GM11168 (cell line): ENCODE results near the gene ATXN1.

Experiments
- in situ Hi-C: fragments of 300-500 bp; cut with MboI; formaldehyde crosslinking; loops from one replicate; pipeline ENCODE4 v1.12.0; 2022; ENCODE audit warnings: low sequenced_read_pairs; ENCODE audit not compliant: unreplicated experiment

ATXN1 gene

DNA sequence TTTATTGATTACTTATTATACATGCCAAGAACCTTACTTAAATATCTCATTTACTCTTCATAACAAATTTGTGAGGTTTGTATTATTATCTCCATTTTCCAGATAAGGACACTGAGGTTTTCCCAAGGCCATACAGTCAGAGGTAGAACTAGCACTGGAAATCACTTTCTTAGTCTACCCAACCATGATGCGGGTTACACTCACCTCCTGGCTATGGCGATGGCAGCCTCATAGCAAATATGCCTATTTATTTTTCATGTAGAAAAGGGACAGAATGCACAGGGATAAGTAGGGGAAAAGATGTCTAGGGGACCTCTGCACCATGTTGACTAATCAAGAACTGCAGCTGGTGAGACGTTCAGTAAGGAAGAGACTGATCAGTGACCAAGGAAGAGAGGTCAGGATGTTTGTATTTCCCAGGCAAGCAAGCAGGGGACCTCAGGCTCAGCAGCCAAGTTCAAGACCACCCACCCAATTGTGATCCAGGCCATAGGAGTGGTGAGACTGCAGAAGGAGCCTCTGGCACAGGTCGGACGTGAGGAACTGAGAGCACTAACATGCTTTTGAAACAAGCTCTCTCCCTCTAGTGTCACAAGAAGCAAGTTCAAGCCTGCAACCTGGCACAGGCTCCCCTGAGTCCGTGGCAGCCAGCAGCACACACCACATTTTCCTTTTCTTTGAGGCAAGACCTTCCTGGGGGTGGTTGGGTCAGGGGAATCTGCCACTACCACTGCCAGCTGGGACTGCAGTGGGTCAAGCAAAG, 425.0 kb downstream of the ATXN1 start:
- in situ Hi-C loops: loop anchor here (10.0 kb wide), 2 partner anchors 139 to 429 kb away; partner anchors contain the start of gene ATXN1

DNA sequence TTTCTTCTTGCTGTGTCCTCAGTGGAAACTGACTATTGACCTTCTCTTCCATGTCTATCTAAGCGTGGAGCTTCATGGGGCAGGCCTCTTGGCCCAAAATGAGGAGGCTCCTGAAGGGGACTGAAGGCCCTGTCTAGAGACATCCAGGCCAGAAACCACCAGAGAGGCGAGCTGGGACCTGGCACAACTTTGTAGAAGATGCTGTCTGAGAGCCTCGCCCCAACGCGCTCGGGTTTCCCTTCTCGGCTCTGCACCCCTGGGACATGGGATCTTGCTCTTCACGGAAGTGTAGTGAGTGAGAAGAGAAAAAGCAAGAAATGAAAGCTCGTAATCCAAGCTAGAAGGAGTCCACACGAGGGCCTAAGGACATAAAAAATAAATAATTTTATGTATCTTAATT, 426.1 kb downstream of the ATXN1 start:
- in situ Hi-C loops: loop anchor here (10.0 kb wide), 2 partner anchors 140 to 430 kb away; partner anchors contain the start of gene ATXN1

DNA sequence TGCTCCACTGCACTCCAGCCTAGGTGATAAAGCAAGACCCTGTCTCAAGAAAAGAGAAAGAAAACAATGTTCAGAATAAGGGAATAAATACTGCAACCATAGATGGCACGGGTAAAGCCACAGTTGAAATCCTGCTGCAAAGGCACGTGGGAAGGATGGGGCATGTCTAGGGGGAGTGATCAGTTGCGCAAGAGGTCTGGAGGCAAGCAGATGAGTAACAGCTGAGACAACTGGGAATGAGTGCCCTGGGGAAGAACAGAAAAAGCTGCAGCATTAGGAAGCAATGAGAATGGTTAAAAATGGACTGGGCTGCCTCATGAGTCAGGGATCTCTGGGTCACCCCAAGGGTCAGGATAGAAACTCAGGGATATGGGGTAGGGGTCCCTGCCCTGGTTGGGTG, 426.6 kb downstream of the ATXN1 start:
- in situ Hi-C loops: loop anchor here (10.0 kb wide), 2 partner anchors 140 to 430 kb away; partner anchors contain the start of gene ATXN1

DNA sequence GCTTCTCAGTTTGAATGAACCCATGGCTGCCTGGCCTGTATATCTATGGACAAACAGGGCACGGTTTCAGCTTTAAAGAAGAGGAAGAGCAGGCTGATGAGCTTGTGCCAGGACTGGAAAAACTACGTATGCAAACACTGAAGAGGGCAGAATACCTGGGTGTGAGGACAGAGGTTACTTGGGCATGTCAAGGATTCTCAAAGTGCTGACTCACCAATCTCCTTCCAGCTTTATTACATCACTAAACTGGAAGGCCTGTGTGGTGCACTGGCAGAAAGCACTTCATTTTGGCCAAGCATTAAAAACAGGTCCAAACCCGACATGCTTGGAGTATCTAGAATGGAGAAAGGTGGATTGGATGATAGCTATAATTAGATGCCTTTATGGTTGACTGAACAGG, 427.7 kb downstream of the ATXN1 start:
- in situ Hi-C loops: loop anchor here (10.0 kb wide), 2 partner anchors 141 to 431 kb away; partner anchors contain the start of gene ATXN1

DNA sequence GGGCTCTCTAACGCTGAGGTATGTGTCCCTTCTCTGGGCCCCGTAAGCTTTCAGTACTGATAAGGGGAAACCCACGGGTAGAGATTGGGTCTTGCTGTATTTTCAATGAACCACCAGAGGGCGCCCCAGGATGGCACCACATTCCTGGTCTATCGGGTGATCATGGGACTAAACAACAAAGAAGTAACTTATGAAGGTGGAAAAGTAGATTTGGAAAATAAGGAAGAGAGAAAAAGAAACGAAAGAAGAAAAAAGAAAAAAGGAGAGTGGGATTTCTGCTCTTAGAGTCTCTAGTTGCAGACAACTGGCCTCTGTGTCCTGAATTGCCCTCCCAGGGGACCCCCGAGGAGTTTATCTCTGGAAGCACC, 429.1 kb downstream of the ATXN1 start:
- in situ Hi-C loops: loop anchor here (10.0 kb wide), 2 partner anchors 143 to 433 kb away; partner anchors contain the start of gene ATXN1

DNA sequence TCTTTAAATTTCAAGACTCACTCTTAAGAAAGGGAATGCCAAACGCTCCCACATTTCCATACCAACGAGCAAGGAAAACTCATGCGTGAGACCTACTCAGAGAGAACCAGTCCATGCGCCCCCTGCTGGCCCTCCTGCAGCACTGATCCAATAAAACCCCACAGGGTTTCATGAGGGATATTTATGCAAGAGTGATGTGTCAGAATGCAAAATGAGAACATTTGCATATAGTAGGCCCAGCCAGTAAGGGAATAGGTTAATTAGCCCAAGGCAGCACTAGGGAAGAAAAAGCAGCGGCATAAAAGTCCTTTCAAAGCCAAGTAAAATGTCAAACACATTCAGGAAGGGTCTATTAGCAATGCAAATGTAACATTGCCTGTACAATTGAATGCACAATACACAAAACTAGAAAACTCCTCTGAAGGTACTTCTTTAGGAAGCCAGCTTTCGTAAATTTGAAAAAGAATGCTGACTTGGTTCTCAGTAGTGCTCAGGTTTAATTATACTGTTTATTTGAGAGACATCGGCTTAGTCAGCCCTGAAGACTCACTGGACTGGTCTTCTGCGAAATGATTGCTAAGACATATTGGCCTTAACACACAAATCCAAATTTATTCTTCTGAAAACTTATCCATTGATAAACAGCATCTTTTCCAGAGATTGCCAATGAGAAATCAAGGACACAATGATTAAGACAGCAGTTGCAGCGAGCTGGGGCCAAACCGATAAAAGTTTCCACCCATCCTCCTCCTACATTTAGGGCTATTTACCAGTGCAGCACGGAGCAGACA, 429.7 kb downstream of the ATXN1 start:
- in situ Hi-C loops: loop anchor here (10.0 kb wide), 2 partner anchors 143 to 433 kb away; partner anchors contain the start of gene ATXN1

DNA sequence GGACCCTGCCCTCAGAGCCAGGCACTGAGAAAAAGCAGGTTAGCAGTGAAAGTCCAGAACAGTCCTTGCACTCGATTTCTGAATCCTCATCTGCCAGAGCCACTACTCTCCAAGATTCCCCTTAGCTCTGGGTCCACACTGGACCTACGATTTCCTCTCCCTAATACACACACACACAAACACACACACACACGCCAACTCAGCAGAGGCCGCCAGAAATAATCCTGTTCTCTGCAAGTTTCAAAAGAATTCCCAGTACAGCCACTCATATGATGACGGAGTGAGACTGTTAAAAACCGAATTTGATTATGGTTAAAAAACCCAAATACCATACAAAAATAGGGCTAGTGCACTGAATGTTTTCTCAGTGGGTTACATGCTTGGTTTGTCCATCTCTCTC, 432.0 kb downstream of the ATXN1 start:
- in situ Hi-C loops: no loop called here

DNA sequence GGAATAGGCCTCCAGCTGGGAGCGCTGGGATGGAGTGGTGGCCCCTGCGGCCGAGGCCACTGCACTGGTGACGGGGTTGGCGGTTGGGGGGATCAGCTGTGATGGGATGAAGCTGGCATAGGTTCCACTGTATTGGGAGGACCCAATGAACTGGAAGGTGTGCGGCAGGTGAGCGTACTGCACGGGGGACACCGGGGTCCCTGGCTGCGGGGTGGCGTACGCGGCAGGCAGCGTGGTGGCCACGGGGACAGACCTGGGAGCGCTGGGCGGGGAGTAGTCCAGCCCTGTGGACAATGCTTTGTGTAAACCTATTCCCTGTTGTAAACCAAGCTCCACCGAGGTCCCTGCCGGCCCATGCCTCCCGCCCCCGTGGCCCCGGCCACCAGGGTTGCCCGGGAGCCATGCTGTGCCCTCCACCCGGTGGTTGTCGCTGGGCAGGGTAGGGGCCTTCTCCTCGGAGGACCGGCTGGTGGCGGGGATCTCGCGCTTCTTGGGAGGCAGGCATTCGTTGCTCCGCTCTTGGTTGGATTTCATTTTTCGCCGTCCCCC, 433.4 kb downstream of the ATXN1 start:
- in situ Hi-C loops: no loop called here

DNA sequence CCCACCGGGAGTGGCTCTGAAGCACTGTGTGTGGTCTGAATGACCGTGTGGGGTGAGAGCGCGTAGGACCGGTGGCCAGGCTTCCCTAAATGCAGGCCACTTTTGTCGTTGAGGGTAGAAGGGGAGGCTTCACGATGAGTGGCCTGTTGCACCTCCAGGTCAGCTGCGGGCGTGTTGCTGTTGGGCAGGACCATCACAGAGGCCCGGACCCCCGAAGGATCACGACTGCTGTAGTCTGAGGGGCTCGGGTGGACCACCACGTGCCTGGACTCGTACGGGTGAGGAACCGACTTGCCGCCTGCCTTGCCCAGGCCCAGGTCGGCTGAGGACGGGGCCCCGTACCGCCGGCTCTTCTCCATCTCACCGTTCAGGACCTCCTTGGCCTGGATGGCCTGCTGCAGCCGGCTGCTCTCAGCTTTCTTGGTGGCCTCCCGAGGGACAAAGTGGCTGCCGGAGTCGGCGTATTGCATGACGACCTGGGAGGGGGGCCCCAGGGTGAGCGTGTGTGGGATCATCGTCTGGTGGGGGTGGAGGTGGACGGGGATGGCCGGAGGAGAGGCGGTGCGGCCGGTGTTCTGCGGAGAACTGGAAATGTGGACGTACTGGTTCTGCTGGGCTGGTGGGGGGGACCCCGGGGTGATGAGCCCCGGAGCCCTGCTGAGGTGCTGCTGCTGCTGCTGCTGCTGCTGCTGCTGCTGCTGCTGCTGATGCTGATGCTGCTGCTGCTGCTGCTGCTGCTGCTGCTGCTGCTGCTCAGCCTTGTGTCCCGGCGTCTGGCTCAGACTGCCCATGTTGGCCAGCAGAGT, 434.1 kb downstream of the ATXN1 start:
- in situ Hi-C loops: no loop called here

DNA sequence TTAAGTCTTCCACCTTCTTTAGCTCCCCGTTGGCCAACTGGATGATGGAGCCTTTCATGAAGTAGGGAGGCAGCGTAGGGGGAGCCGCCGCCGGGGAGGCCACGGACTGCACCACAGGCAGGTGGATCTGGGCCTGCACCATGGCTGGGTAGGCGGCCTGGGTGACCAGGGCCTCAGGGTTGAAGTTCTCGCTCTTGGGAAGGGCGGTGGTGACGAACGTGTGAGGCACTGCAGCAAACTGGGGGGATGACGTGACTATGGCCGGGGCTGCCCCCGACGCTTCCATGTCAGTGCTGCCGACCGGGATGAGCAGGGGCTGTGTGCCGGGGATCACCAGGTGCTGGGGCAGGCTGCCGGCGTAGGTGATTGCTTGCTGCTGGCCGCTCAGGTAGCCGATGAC, 434.7 kb downstream of the ATXN1 start:
- in situ Hi-C loops: no loop called here

DNA sequence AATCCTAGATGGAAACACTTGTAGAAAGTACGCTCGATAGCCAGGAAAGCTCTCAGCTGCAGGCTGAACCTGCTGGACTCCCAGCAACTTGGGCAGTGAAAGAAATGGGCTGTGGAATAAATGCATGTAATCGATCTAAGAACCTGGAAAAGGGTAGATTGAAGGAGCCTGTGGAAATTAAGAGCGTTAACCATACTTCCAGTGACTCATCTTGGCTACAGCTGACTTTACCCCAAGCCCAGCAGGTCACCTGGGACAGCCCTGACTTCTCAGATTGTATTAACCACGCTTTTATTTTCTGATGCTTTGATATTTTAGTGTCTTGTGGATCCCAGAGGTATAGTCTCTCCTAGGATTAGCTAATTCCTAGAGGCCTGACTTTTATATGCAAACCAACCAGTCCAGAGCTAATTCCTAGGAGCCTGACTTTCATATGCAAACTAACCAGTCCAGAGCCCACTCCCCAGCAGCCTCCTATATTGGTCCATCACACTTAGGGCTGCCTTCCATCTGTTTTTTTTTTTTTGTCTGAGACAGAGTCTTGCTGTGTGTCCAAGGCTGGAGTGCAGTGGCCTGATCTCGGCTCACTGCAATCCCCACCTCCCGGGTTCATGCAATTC, 436.5 kb downstream of the ATXN1 start:
- in situ Hi-C loops: no loop called here

DNA sequence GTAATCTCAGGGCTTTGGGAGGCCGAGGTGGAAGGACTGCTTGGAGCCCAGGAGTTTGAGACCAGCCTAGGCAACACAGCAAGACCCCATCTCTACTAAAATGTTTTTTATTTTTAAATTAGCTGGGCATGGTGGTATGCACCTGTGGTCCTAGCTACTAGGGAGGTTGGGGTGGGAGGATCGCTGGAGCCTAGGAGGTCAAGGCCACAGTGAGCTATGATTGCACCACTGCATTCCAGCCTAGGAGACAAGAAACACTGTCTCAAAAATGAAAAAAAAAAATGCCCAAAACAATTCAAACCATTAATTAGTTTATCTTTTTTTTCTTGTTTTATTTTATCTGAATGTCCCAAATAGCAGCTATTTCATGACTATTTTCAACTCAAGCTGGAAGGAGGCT, 437.1 kb downstream of the ATXN1 start:
- in situ Hi-C loops: no loop called here

DNA sequence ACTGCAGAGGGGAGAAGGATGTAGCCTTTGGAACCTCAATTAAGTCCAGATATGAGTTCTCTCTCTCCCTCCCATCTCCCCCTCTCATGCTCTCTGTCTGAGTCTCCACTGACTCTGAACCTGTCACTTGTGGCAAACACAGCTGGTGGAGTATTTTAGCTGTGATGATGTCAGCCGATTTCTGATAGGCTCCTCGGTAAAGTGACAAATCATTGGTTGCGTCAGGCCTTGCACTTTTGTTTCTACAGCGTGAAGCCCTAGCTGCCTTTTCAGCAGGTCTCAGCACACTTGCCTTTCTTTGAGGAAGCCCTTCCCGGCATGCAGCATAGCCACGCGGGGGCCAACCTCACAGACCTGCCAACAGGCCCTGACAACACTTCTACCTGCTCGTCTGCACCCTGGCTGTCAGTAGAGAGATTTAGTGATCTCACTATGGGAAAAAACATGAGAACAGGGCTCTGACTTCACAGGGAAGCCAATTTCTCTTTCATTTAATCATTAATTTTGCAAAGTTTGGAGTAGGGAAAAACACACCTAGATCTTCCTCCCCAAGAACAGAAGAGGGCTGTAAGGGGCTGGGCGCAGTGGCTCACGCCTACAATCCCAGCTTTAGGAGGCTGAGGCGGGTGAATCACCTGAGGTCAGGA, 438.5 kb downstream of the ATXN1 start:
- in situ Hi-C loops: no loop called here

DNA sequence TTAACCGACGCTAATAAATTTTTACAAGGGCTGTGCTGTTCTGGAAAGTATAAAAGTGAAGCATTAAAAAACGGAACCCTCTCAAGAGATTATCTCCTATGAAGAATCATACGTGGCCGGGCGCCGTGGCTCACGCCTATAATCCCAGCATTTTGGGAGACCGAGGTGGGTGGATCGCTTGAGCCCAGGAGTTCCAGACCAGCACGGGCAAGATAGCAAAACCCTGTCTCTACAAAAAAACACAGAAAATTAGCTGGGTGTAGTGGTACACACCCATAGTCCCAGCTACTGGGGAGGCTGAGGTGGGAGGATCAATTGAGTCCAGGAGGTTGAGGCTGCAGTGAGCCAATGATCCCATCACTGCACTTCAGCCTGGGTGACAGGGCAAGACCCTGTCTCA, 439.4 kb downstream of the ATXN1 start:
- in situ Hi-C loops: no loop called here

DNA sequence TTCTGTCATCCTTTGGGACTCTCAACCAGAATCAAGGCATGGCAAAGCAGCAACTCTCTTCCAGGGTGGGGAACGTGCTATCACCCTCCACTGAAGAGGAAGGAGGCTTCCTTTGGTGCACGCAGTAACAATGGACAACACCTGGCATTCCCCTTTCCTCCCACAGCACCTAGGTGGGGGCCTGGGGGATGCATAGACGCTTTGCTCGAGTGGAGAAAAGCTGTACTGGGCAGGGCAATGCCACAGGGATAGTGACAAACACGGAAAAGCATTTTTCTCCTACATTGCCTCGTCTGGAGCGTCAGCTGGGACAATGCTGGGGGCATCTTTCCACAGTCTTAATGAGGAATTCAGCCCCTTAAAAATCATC, 439.9 kb downstream of the ATXN1 start:
- in situ Hi-C loops: no loop called here

DNA sequence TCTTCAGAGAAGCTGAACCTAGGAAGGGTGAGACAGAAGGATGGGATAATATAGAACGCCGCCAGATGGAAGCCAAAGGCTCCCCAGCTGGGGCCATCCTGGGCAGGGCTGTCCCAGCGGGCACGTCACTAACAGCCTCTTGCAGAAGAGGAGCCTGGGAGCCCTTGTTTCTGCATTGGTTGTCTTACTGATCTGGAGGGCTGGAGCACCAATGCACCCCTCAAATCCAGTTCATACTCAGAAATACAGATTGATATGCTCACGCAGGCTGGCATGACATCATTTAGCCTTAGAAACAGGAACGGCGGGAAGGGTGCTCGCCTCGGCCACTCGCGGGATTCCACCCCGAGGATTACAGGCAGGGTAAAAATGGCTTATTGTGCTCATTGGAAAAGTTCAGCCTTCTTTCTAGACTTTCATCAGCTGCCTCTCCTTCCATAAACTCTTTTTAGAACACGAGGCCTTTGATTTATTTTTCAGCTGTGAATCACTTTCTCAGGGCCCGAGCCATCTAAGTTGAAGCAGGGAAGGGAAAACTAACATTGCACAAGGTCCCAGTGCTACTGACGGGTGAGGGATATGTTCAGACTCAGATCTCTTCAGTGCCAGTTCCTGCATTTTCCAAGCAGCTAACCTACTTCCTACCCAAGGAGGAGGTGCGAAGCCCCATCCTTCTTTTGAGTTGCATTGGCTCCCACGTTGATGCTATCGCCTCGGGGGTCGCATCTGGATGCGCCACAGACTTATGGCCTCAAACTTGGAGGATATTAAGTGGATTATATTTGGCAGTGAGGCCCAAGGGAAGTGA, 440.5 kb downstream of the ATXN1 start:
- in situ Hi-C loops: no loop called here

DNA sequence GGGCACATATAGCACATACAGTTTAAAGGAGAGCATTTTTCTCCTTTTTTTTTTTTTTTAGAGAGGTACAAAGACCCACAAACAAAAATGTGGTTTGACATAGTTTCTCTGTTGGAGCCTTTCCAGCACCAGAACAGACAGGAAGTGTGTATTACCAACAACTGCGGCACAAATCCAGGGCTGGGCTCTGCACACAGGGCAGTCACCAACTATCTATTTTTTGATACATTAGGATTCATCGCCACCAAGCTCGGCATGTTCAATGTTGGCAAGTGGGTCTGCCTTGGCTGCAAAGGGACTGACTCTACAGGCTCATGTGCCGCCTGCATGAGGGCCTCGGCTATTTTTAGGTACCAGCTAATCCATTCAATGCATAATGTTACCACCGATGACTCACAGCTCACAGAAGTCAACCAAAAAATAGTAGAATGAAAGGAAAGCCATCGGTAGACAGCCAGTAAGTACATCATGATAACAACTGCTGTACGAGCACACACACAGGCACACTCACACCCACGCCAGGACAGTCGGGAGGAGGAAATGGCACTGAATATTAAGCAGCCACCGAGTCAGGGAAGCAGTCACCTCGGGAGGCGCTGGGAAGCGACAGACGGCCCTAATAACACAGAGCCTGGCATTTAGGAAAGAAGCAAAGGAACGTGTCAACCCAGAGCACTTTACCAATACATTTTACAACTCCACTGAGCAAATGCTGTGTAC, 441.3 kb downstream of the ATXN1 start:
- in situ Hi-C loops: no loop called here
